ENCODE results near the gene RNF14.
"Not testable (repeated sequence)": the region's sequence is repeated elsewhere in the genome, so short reads cannot be mapped to it uniquely, and the experiment has no call there.

RNF14 gene

GRCh38 chr5:142016556-142016955 lies 47.7 kb downstream of the RNF14 start:
- no peak for DNase-seq

GRCh38 chr5:142017832-142018427 lies 49.0 kb downstream of the RNF14 start:
- DNase-seq = no peak

GRCh38 chr5:142020122-142020659 lies 51.3 kb downstream of the RNF14 start:
- DNase-seq = no peak

GRCh38 chr5:142023836-142024235 lies 54.9 kb downstream of the RNF14 start:
- no peak for DNase-seq

GRCh38 chr5:142024771-142025304 lies 55.9 kb downstream of the RNF14 start:
- peak; percentile 70 for DNase-seq

GRCh38 chr5:142025637-142026036 lies 56.7 kb downstream of the RNF14 start:
- DNase-seq = no peak

GRCh38 chr5:142032150-142032549 lies 63.2 kb downstream of the RNF14 start:
- no peak for DNase-seq

GRCh38 chr5:142032747-142033631 lies 64.1 kb downstream of the RNF14 start:
- no peak for DNase-seq

- DNase-seq = not testable (repeated sequence)
These were observed 65.0 kb downstream of the RNF14 start for GRCh38 chr5:142033632-142034567.

- DNase-seq = no peak
These were observed 66.1 kb downstream of the RNF14 start for GRCh38 chr5:142034994-142035393.

- no peak for DNase-seq
These were observed 68.0 kb downstream of the RNF14 start for GRCh38 chr5:142036918-142037317.

- not testable (repeated sequence) for DNase-seq
These were observed 68.7 kb downstream of the RNF14 start for GRCh38 chr5:142037599-142037998.

- DNase-seq = no peak
These were observed 69.8 kb downstream of the RNF14 start for GRCh38 chr5:142038735-142039134.
